Left lobe of liver (tissue), 2 donors: ENCODE results near the gene CLOCK. TPM values are rescaled to one million over a fixed set of nuclear protein-coding genes. Genes with fewer than 3 reads are reported as not detected.
A peak's percentile ranks its signal among the peaks of the same experiment; 100 is the strongest.

ENCODE experiments used
- ATAC-seq: fragments of 200-7000 bp; cut with Tn5 transposase; one replicate; pipeline ENCODE4 v1.9.1; 2020; ENCODE audit warnings: mild to moderate bottlenecking, moderate library complexity
- DNase-seq: peaks from one replicate; pipeline ENCODE4 v3.0.0-alpha.2; 2020; ENCODE audit warnings: low spot score
- total RNA-seq: library from RNA; stranded (reverse); gene quantifications from one replicate; pipeline ENCODE4 v1.2.1, GENCODE V29; 2021
- donor health status: DM: no; HTN: no; CAD: no; lungs with moderate emphysema.
- donor health status: DM: no; HTN: yes; CAD: no.

CLOCK gene
- total RNA-seq, 1 donor from 2014 or later: 14.4 TPM

DNA sequence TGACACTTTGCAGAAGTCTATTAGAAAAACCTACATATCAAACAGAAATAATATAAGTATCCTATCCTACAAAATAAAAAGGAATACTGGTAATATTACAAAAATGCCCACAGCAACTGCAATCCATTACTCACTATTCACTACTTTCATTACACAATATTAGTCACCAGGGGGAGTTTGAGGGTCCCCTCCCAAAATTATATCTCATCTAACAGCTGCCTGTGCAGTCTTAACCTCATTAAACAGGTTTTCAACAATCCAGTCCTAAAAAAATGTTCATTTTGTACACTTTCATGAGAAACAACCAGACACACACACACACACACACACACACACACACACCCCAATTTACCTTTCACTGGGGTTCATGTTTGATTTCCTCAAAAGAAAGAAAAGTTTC is 2.9 kb downstream of the CLOCK start:
- ATAC-seq: no peak
- no peak for DNase-seq

DNA sequence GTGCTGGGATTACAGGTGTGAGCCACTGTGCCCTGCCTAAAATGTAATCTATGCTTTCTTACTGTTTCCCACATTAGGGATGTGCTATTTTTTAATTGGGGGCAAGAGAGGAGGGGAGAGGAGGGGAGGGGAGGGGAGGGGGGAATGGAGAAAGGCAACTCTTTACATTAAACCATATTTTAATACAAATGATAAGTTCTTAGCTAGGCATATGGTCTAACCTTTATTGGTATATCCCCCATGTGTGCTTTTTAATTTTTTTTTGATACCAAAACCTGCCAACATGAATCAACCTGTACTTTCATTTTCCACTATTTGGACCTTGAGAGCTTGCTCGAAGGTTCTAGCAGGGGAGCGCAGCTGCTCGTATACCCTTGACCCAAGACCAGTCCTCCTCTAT is 6.4 kb downstream of the CLOCK start:
- DNase-seq (no peak), ATAC-seq (no peak)

DNA sequence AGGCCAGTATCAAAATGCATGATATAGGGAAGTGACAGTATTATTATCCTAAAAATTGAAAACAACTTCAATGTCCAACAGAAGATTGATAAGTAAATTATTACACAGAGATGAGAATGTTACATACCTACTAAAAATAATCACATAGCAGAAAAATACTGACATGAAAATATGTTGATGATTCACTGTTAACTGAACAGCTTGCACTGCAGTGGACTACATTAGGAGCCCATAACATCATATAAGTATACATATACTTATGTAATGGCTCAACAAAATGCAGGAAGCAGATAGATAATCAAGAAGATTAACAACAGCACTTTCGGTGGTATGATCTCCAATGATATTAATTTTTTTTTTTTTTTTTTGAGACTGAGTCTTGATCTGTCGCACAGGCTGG is 7.1 kb downstream of the CLOCK start:
- no peak for DNase-seq
- no peak for ATAC-seq

DNA sequence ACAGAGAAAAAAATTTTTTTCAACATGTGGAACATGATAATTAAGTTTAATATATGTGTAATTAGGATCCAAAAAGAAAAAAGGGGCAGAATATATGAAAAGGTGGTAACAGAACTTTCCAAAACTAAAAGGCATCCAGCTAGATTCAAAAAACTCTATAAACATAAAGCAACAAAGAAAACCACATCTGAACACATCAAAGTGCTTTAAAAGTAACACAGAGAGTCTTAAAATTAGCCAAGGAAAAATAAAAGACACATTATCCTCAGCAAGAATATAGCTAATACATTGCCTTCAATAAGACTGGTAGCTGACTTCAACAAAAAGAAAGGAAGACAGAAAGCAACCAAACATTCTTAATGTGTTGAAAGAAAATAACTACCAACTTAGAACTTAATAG is 8.2 kb downstream of the CLOCK start:
- DNase-seq (no peak), ATAC-seq (no peak)

- DNase-seq (no peak), ATAC-seq (no peak)
These were observed 12.4 kb downstream of the CLOCK start for GRCh38 chr4:55534306-55534705.

GRCh38 chr4:55530691-55531090 is 16.0 kb downstream of the CLOCK start:
- DNase-seq (no peak), ATAC-seq (no peak)

- DNase-seq (no peak), ATAC-seq (no peak)
These were observed 16.5 kb downstream of the CLOCK start for GRCh38 chr4:55530167-55530566.

DNA sequence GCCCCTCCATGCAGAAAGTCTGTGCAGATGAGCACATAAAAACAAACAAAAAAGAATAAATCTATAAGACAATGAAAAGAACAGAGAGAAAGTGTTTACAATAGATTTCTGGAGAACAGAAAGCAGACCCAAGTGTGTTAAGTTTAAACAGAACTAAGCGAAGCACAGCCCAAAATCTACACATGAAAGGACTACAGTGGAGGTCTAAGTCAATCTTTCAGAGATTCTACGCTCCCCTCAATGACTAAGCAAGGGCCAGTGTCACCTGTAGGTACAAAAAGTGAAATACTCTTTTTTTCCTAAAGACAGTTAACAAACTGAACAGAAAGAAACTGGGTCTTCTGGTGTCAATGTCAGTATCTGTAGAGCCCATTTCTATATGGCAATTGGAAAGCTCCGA is 18.2 kb downstream of the CLOCK start:
- ATAC-seq (no peak), DNase-seq (no peak)

DNA sequence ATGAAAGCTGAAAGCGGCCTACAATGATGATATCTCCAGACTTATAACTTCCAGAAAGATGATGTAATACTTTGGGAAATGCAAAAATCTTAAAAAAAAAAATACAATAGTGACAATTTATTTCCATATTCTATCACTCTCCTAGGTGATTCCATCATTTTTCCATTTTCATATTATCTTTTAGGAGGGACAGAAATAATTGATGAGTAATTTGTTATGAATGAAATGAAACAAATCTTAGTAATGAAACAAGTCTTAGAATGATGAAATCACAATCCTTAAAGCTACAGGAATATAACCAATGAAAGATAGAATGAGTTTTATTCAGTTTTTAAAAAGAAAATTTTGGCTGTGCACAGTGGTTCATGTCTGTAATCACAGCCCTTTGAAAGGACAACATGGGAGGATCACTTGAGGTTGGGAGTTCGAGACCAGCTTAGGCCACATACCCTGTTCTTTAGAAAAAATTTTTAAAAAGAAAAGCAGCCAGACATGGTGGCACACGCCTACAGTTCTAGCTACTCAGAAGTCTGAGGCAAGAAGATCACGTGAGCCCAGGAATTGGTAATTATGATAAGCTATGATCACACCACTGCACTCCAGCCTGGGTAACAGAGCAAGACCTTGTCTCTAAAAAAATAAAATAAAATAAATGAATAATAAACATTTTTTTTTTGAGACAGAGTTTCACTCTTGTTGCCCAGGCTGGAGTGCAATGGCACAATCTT is 21.7 kb downstream of the CLOCK start:
- ATAC-seq (no peak), DNase-seq (no peak)

GRCh38 chr4:55518442-55518841 is 28.3 kb downstream of the CLOCK start:
- DNase-seq (no peak), ATAC-seq (no peak)

- DNase-seq (no peak), ATAC-seq (no peak)
These were observed 29.0 kb downstream of the CLOCK start for GRCh38 chr4:55517526-55518229.

- no peak for ATAC-seq
- no peak for DNase-seq
These were observed 33.7 kb downstream of the CLOCK start for GRCh38 chr4:55512922-55513571.

DNA sequence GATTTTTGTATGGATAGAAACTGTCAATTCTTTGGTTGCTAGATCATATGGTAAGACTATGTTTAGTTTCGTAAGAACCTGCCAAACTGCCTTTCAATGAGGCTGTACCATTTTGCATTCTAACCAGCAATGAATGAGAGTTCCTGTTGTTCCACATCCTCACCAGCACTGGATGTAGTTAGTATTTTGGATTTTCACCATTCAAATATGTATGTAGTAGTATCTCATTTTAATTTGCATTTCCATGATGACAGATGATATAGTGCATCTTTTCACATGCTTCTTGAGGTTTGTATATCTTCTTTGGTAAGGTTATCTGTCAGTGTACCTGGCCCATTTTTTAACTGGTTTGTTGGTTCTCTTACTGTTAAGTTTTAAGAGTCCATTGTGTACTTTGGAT is 34.6 kb downstream of the CLOCK start:
- DNase-seq (no peak), ATAC-seq (no peak)

DNA sequence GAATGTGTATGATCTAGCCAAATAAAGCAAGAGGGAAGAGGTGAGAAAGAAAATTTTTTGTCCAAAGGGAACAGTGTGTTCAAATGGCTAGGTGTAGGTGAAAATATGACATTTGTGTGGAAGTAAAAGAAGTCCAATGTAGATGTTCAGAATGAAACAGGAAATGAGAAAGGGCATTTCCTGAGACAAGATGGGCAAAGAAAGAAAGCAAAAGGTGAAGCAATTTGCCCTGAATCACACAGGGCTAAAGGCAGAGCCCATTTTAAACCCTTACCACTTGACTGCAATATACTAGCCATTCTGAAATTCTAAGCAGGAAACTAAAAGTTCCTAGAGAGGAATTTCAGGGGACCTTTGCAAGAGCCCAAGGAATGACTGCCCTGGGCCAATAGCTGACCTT is 36.0 kb downstream of the CLOCK start:
- DNase-seq: no peak
- ATAC-seq: no peak

- ATAC-seq: no peak
- DNase-seq: no peak
These were observed 37.4 kb downstream of the CLOCK start for GRCh38 chr4:55509266-55509665.

DNA sequence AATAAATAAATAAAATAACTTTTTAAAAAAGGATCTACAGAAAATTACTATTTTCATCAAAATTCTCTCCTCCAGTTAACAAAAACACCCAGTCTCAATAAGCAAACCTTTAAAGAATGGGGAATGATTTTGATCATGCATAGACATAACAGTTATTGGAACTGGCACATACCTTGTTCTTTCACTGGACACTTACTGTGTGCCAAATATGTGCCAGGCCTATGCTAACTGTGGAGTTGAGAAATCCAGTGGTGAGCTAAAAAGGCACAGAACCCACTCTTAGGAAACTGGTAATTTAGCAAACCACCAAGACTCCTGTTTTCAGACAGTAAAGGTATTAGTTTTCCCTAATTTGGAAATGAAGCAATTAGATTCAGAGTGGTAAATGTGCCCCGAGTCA is 39.1 kb downstream of the CLOCK start:
- ATAC-seq (peak; percentile 87), DNase-seq (no peak)

GRCh38 chr4:55503169-55503568 is 43.5 kb downstream of the CLOCK start:
- ATAC-seq: no peak
- no peak for DNase-seq

- DNase-seq (no peak), ATAC-seq (no peak)
These were observed 46.6 kb downstream of the CLOCK start for GRCh38 chr4:55500072-55500471.

GRCh38 chr4:55499495-55499894 is 47.2 kb downstream of the CLOCK start:
- ATAC-seq: no peak

GRCh38 chr4:55498051-55498450 is 48.7 kb downstream of the CLOCK start:
- no peak for ATAC-seq
- no peak for DNase-seq

More at GRCh38 chr4:55499495-55499894, 47.2 kb downstream of the CLOCK start:
- DNase-seq: no peak

- ATAC-seq (no peak), DNase-seq (no peak)
These were observed 55.2 kb downstream of the CLOCK start for GRCh38 chr4:55491486-55491885.

DNA sequence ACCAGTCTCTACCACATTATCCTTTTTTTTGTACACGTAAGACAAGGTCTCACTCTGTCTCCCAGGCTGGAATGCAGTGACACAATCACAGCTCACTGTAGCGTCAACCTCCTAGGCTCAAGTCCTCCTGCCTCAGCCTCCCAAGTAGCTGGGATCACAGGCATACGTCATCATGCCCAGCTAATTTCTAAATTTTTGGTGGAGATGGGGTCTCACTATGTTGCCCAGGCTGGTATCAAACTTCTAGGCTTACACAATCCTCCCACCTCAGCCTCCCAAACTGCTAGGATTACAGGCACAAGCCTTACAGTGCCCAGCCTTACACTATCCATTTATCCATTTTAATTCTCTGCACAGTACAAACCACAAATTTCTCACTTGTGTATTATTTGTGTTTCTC is 58.0 kb downstream of the CLOCK start:
- DNase-seq (no peak), ATAC-seq (no peak)
